K562 (cell line): ENCODE results near the gene NR1H2. TPM values are rescaled to one million over a fixed set of nuclear protein-coding genes. Genes with fewer than 3 reads are reported as not detected.

Experiments used
- AFF1 ChIP-seq, 2 experiments: fragments of 450-650 bp; IDR thresholded peaks; 2 replicates each; pipeline ENCODE4 v1.6.1; 2018; ENCODE audit warnings: mild to moderate bottlenecking in 2 of 2, low read depth in 1 of 2; ENCODE audit not compliant: partially characterized antibody in 2 of 2
- ASH1L ChIP-seq: fragments of 450-650 bp; IDR thresholded peaks from 2 replicates; pipeline ENCODE4 v1.6.1; 2018; ENCODE audit warnings: borderline replicate concordance, mild to moderate bottlenecking, low read depth; ENCODE audit not compliant: partially characterized antibody
- ATF3 ChIP-seq, 2 experiments: fragments of 450-650 bp in 1 of 2; sonication (generic) in 1 of 2; formaldehyde crosslinking in 1 of 2; IDR thresholded peaks in 1 of 2; conservative IDR thresholded peaks in 1 of 2; 2 replicates each; pipeline versions ENCODE4 v1.6.1 to v1.8.1; 2016 to 2023; ENCODE audit warnings: mild to moderate bottlenecking in 2 of 2, moderate library complexity in 2 of 2, inconsistent platforms in 1 of 2, missing genetic modification reagents in 1 of 2
- CEBPG ChIP-seq, 3 experiments: fragments of 200-800 bp in 1 of 3; sonication (Bioruptor generic) in 1 of 3; sonication (generic) in 1 of 3; formaldehyde crosslinking in 1 of 3; IDR thresholded peaks in 2 of 3; conservative IDR thresholded peaks in 1 of 3; 2 replicates each; pipeline versions ENCODE4 v1.6.1 to v1.8.0; 2016 to 2022; ENCODE audit warnings: missing compliant biosample characterization in 2 of 3, missing genetic modification characterization in 2 of 3, mild to moderate bottlenecking in 1 of 3, missing genetic modification reagents in 1 of 3
- DPF2 ChIP-seq: fragments of 450-650 bp; IDR thresholded peaks from 2 replicates; pipeline ENCODE4 v1.6.1; 2016
- ELF2 ChIP-seq: fragments of 250-450 bp; sonication (Bioruptor Pico); IDR thresholded peaks from 2 replicates; pipeline ENCODE4 v1.5.0; 2021; ENCODE audit warnings: mild to moderate bottlenecking
- ELF4 ChIP-seq: fragments of 450-650 bp; formaldehyde crosslinking; IDR thresholded peaks from 2 replicates; pipeline ENCODE4 v1.4.0; 2022; ENCODE audit warnings: missing genetic modification characterization
- ELK1 ChIP-seq: sonication (generic); formaldehyde crosslinking; IDR thresholded peaks from 2 replicates; pipeline ENCODE4 v1.8.1; 2022; ENCODE audit warnings: missing genetic modification reagents
- ELK3 ChIP-seq: fragments of 450-650 bp; formaldehyde crosslinking; IDR thresholded peaks from 2 replicates; pipeline ENCODE4 v1.4.0; 2020; ENCODE audit warnings: mild to moderate bottlenecking
- HNRNPK ChIP-seq: fragments of 200-400 bp; formaldehyde crosslinking; IDR thresholded peaks from one replicate; pipeline ENCODE4 v1.6.1; 2018; ENCODE audit warnings: mild to moderate bottlenecking, low read depth, low read length; ENCODE audit not compliant: poor library complexity, severe bottlenecking
- IRF2 ChIP-seq: sonication (generic); formaldehyde crosslinking; IDR thresholded peaks from 2 replicates; pipeline ENCODE4 v1.8.1; 2022; ENCODE audit warnings: mild to moderate bottlenecking, missing genetic modification reagents
- RBM17 ChIP-seq: fragments of 200-400 bp; formaldehyde crosslinking; IDR thresholded peaks from 2 replicates; pipeline ENCODE4 v1.6.1; 2017; ENCODE audit warnings: low read depth, mild to moderate bottlenecking, low read length, borderline replicate concordance
- SAFB2 ChIP-seq: fragments of 200-400 bp; formaldehyde crosslinking; IDR thresholded peaks from 2 replicates; pipeline ENCODE4 v1.6.1; 2018; ENCODE audit warnings: borderline replicate concordance, low read length, low read depth, moderate library complexity; ENCODE audit not compliant: severe bottlenecking
- TAF15 ChIP-seq: fragments of 200-400 bp; formaldehyde crosslinking; IDR thresholded peaks from 2 replicates; pipeline ENCODE4 v1.6.1; 2017; ENCODE audit warnings: mild to moderate bottlenecking, low read depth, low read length, moderate library complexity
- THRAP3 ChIP-seq: fragments of 450-650 bp; IDR thresholded peaks from 2 replicates; pipeline ENCODE4 v1.6.1; 2016; ENCODE audit warnings: mild to moderate bottlenecking, inconsistent platforms, borderline replicate concordance
- ZNF146 ChIP-seq: IDR thresholded peaks from one replicate; pipeline ENCODE4 v1.6.1; 2018; ENCODE audit warnings: missing compliant biosample characterization; ENCODE audit not compliant: unreplicated experiment
- ZNF175 ChIP-seq: fragments of 200-800 bp; sonication (Bioruptor generic); IDR thresholded peaks from 2 replicates; pipeline ENCODE4 v1.6.1; 2016; ENCODE audit warnings: low read depth, mild to moderate bottlenecking, missing genetic modification characterization, missing compliant biosample characterization
- ZNF224 ChIP-seq: sonication (generic); formaldehyde crosslinking; IDR thresholded peaks from 2 replicates; pipeline ENCODE4 v1.8.0; 2022; ENCODE audit warnings: mild to moderate bottlenecking, missing genetic modification reagents
- ZNF24 ChIP-seq: fragments of 450-650 bp; IDR thresholded peaks from 2 replicates; pipeline ENCODE4 v1.6.1; 2016
- polyA plus RNA-seq, 8 experiments: library from polyadenylated mRNA; depleted of rRNA in 4 of 8; stranded (reverse) in 5 of 8; unstranded in 3 of 8; fragments of >200 nt; fragmentation: Nextera tagmentation in 2 of 8; fragmentation: Illumina TruSeq in 1 of 8; extraction: Ambion mirVana in 2 of 8; extraction: Trizol in 1 of 8; gene quantifications; 2 replicates each; pipeline versions ENCODE4 v1.2.1 to v1.2.3, GENCODE V29; 2011 to 2014; ENCODE audit warnings: inconsistent platforms in 1 of 8, missing spikeins in 1 of 8
- total RNA-seq, 7 experiments: library from RNA; depleted of rRNA in 6 of 7; stranded (reverse); fragments of >200 nt in 6 of 7; fragmentation: Illumina TruSeq in 2 of 7; extraction: Trizol in 2 of 7; gene quantifications; 2 replicates each; pipeline versions ENCODE4 v1.2.1 to v1.2.3, GENCODE V29; 2011 to 2021; ENCODE audit warnings: low replicate concordance in 1 of 7

Gene NR1H2
- total and polyA plus RNA-seq, 9 of the 15 experiments (the other 6 are each of a cell fraction or from before 2014, with no cell fraction given) = 0.11 to 73.8 (median 24.0) TPM

- peak; percentile 91 for TF ChIP-seq HNRNPK
- no peak for TF ChIP-seq ASH1L
- TF ChIP-seq ELF2 (CRISPR knock-in tag) = peak; percentile 91
- no peak for TF ChIP-seq TAF15
- TF ChIP-seq AFF1 (IDR thresholded peaks at IDR 0.05; ENCODE audit: low read depth in 1 of 2, partially characterized antibody in 2 of 2) = no peak
- TF ChIP-seq IRF2 = no peak
- TF ChIP-seq DPF2 = peak; percentile 21; the same call in 1 of the 2 replicates
- no peak for TF ChIP-seq ZNF146 (CRISPR knock-in tag)
- no peak for TF ChIP-seq ATF3 (IDR thresholded peaks at IDR 0.05)
- no peak for TF ChIP-seq ATF3 (CRISPR knock-in tag; conservative IDR thresholded peaks at IDR 0.05)
- TF ChIP-seq THRAP3 = no peak
- TF ChIP-seq SAFB2 = no peak
- TF ChIP-seq ZNF175 = no peak
- no peak for TF ChIP-seq ZNF24
- no peak for TF ChIP-seq RBM17
- TF ChIP-seq ELK3 (CRISPR knock-in tag) = 0 out of 2 replicates have a peak, but pooled peaks have one; percentile 24
- TF ChIP-seq ZNF224 (CRISPR knock-in tag) = no peak
- no peak for TF ChIP-seq ELK1
- no peak for TF ChIP-seq CEBPG (CRISPR knock-in tag; IDR thresholded peaks at IDR 0.05)
- no peak for TF ChIP-seq CEBPG (tag; conservative IDR thresholded peaks at IDR 0.05 in 1 of 2, IDR thresholded peaks at IDR 0.05 in 1 of 2)
- TF ChIP-seq ELF4 (CRISPR knock-in tag) = peak; percentile 90
Measured at GRCh38 chr19:50383852-50384684, 7.8 kb downstream of the NR1H2 start, which contains the start of gene POLD1 (continued).
